Tibial nerve (tissue), 4 donors: ENCODE data around the gene ANO7. TPM values are rescaled to one million over a fixed set of nuclear protein-coding genes. Genes with fewer than 3 reads are reported as not detected.

Experiments used
- DNase-seq, 2 donors: peaks; one replicate each; pipeline ENCODE4 v3.0.0-alpha.2; 2019; ENCODE audit warnings: low spot score in 2 of 2
- H3K27ac ChIP-seq, 4 donors: fragments of 200-600 bp; sonication (generic) in 3 of 4; one replicate each; pipeline ENCODE4 v1.5.1; 2017 to 2019; ENCODE audit warnings: mild to moderate bottlenecking in 1 of 4
- H3K27me3 ChIP-seq, 2 donors: fragments of 200-600 bp; sonication (generic) in 1 of 2; one replicate each; pipeline versions ENCODE4 v1.5.1 to v1.6.0; 2017 to 2019
- H3K36me3 ChIP-seq, 3 donors: fragments of 200-600 bp; sonication (generic); one replicate each; pipeline ENCODE4 v1.5.1; 2018 to 2019
- H3K4me1 ChIP-seq, 4 donors: fragments of 200-600 bp; sonication (generic) in 3 of 4; one replicate each; pipeline ENCODE4 v1.5.1; 2017 to 2019
- H3K4me3 ChIP-seq, 4 donors: fragments of 200-600 bp; sonication (generic) in 3 of 4; one replicate each; pipeline ENCODE4 v1.5.1; 2017 to 2019; ENCODE audit warnings: mild to moderate bottlenecking in 1 of 4, moderate library complexity in 1 of 4
- H3K9me3 ChIP-seq, 4 donors: fragments of 200-600 bp; sonication (generic) in 3 of 4; one replicate each; pipeline ENCODE4 v1.5.1; 2017 to 2019
- CTCF ChIP-seq, 5 experiments: fragments of 200-600 bp in 3 of 5; fragments of 450-650 bp in 2 of 5; sonication (generic) in 3 of 5; IDR thresholded peaks; one replicate each; pipeline ENCODE4 v1.5.1; 2016 to 2019; ENCODE audit warnings: antibody characterized with exemption in 5 of 5, mild to moderate bottlenecking in 3 of 5, moderate library complexity in 2 of 5
- EP300 ChIP-seq, 2 donors: sonication (generic); formaldehyde crosslinking; IDR thresholded peaks; one replicate each; pipeline ENCODE4 v1.6.1; 2017; ENCODE audit warnings: antibody characterized with exemption in 2 of 2, mild to moderate bottlenecking in 1 of 2
- POLR2A ChIP-seq, 2 donors: fragments of 450-650 bp; IDR thresholded peaks; one replicate each; pipeline ENCODE4 v1.6.1; 2017; ENCODE audit warnings: antibody characterized with exemption in 2 of 2, mild to moderate bottlenecking in 2 of 2, moderate library complexity in 2 of 2
- WGBS, 2 donors: methylation state at CpG; one replicate each; pipeline ENCODE4 v1.1.5; 2018; 5-methylcytosine and 5-hydroxymethylcytosine counted together
- total RNA-seq, 4 donors: library from RNA; depleted of rRNA; stranded (reverse); fragments of >200 nt; gene quantifications; one replicate each; pipeline ENCODE4 v1.1.0, GENCODE V29; 2016

Gene ANO7
- total RNA-seq, 4 donors from 2014 or later, result 0.42 to 1.2 (median 0.51) TPM

GRCh38 chr2:241228860-241229516 is 40.5 kb downstream of the ANO7 start:
- 72 to 73% methylated on average over 17 to 20 of the region's 20 CpGs for WGBS, 2 donors
- no peak for DNase-seq
- Histone ChIP-seq H3K27me3 (no peaks in the 10 kb centered on the region), H3K4me1 (peaks cover 0 to 9% (median 6%) of the 10 kb centered on the region in 4 donors), H3K9me3 (no peaks in the 10 kb centered on the region), H3K4me3 (no peak overlapping the region), H3K36me3 (peaks cover 2 to 91% (median 51%) of the 10 kb centered on the region in 3 donors), H3K27ac (no peak overlapping the region)
- no peak for TF ChIP-seq POLR2A (IDR thresholded peaks at IDR 0.05)
- TF ChIP-seq EP300 (IDR thresholded peaks at IDR 0.05), result no peak
- no peak for TF ChIP-seq CTCF (IDR thresholded peaks at IDR 0.05)

DNA sequence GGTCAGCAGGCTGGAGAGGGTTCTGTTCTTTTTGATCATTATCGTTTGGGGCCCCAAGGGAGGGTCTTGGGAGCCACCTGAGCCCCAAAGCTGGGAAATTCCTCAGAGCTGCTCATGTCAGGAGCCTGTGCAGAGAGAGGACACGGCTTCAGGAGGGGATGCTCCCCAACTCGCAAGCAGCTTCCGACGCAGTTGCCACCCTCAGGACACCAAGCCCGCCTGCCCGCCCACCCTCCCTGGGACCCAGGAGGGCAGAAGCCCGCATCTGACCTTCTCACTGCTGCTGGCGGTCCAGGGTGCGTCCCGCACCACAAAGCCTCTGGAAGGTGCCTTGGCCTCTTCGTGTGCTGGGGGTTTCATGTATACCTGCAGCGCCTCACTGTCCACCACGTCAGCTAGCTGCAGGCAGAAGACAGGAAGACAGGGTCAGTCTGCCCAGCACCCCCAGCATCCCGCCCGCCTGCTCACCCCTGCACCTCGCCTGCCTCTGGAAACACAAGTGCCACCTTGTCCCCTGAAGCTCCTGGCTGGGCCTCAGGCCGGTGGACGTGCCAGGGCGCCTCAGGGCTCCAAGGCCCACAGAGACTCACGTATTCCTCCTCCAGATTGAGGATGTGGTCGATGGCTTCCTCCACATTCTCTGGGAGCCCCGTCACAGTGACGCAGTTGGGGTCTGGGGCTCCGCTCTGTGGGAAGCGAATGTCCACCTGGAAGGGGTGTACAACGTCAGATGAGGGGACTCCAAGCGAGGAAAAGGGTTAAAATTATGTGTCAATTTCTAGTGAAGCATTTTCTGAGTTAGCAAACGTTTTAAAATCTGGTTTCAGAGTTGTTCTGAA is 41.3 kb downstream of the ANO7 start:
- Histone ChIP-seq H3K27ac (no peak overlapping the region), H3K27me3 (no peaks in the 10 kb centered on the region), H3K4me3 (no peak overlapping the region), H3K36me3 (peaks cover 4 to 99% (median 56%) of the 10 kb centered on the region in 3 donors), H3K9me3 (no peaks in the 10 kb centered on the region), H3K4me1 (peaks cover 0 to 1% (median 0%) of the 10 kb centered on the region in 4 donors)
- DNase-seq, result no peak
- 85 to 90% methylated on average over 16 to 25 of the region's 29 CpGs for WGBS, 2 donors
- TF ChIP-seq CTCF (IDR thresholded peaks at IDR 0.05), result no peak
- no peak for TF ChIP-seq POLR2A (IDR thresholded peaks at IDR 0.05)
- TF ChIP-seq EP300 (IDR thresholded peaks at IDR 0.05), result no peak

DNA sequence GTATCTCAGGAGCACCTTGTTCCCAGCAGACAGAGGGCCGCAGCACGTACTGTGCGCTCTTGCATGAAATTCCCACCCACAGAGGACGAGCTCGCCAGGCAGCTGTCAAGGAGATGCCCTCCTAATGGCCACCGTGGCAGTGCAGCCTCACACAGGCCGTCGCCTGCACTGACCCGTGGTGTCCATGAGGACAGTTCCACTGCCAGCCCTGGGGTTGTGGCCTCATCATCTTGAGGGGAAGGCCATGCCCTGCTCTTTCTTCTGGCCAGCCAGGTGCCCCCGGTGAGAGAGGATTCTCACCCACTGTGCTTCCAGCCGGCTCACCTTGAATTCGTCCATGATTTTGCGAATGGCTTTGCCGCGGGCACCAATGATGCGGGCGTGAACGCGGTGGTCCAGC is 42.0 kb downstream of the ANO7 start:
- TF ChIP-seq POLR2A (IDR thresholded peaks at IDR 0.05), result no peak
- no peak for TF ChIP-seq CTCF (IDR thresholded peaks at IDR 0.05)
- TF ChIP-seq EP300 (IDR thresholded peaks at IDR 0.05), result no peak
- Histone ChIP-seq H3K4me1 (no peaks in the 10 kb centered on the region), H3K9me3 (no peaks in the 10 kb centered on the region), H3K27ac (no peak overlapping the region), H3K4me3 (no peak overlapping the region), H3K36me3 (peaks cover 6 to 99% (median 61%) of the 10 kb centered on the region in 3 donors), H3K27me3 (no peaks in the 10 kb centered on the region)
- 93% methylated on average over 17 of the region's 19 CpGs for WGBS, 2 donors
- no peak for DNase-seq

DNA sequence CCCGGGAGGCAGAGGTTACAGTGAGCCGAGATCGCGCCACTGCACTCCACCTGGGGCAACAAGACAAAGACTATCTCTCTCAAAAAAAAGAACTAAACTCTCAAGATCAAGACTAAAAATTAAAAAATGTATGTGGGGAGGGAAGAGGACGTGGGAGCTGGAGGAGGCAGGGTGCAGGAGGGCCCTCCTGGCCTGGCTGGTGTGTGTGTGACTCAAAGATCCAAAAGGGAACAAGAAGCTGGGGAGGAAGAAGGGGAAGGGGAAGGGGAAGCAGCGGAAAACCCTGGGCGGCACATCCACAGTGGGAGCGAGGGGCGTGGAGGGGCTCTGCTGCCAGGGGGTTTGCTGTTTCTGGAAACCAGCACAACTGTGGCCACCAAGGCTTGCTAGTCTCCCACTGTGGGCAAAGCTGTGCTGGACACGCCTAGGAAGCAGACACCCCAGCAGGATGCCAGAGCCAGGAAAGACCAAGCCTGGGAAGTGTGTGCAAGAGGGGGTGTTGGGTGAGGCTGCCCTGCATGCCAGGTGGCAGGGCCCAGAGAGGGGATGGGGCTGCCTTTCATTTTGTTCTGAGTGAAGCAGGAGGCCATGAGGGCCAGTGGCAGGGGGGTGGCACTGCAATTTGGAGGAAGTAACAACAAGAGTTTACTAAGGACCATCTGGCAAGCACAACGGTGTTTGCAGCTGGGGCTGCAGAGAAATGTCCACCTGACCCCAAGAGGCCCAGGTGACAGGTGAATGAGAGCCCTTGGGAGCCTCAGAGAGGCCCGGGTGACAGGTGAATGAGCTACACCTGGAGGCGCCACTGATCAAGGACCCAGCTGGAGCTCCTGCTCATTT is 44.5 kb downstream of the ANO7 start:
- no peak overlapping the region for H3K4me3 ChIP-seq
- H3K27me3 ChIP-seq, result no peaks in the 10 kb centered on the region
- WGBS, 2 donors, result 86 to 88% methylated on average over 13 of the region's 13 CpGs
- H3K9me3 ChIP-seq, result no peaks in the 10 kb centered on the region
- peaks cover 6 to 100% (median 72%) of the 10 kb centered on the region in 3 donors for H3K36me3 ChIP-seq
- no peaks in the 10 kb centered on the region for H3K4me1 ChIP-seq
- TF ChIP-seq EP300 (IDR thresholded peaks at IDR 0.05), result no peak
- TF ChIP-seq CTCF (IDR thresholded peaks at IDR 0.05), result no peak
- TF ChIP-seq POLR2A (IDR thresholded peaks at IDR 0.05), result no peak
- H3K27ac ChIP-seq, result no peak overlapping the region
- no peak for DNase-seq
